GM19467 (cell line): ENCODE data around the gene MARVELD1.
"Not testable (repeated sequence)": the region's sequence is repeated elsewhere in the genome, so short reads cannot be mapped to it uniquely, and the experiment has no call there.

Source experiments
- ATAC-seq: cut with Tn5 transposase; IDR thresholded peaks from one replicate; pipeline ENCODE4 v1.9.1; 2021; ENCODE audit warnings: mild to moderate bottlenecking, moderate library complexity; ENCODE audit not compliant: unreplicated experiment

MARVELD1 gene

GRCh38 chr10:97689559-97690020, 23.9 kb upstream of the MARVELD1 start:
- ATAC-seq, result no peak

- ATAC-seq, result no peak
Measured at GRCh38 chr10:97690133-97690532, 23.4 kb upstream of the MARVELD1 start.

GRCh38 chr10:97698072-97698655, 15.4 kb upstream of the MARVELD1 start:
- ATAC-seq, result not testable (repeated sequence)

- ATAC-seq, result peak; percentile 56
Measured at GRCh38 chr10:97701438-97702069, 12.0 kb upstream of the MARVELD1 start.

- ATAC-seq, result no peak
Measured at GRCh38 chr10:97703398-97704067, 10.0 kb upstream of the MARVELD1 start.

GRCh38 chr10:97704341-97704740, 9.2 kb upstream of the MARVELD1 start:
- no peak for ATAC-seq

- no peak for ATAC-seq
Measured at GRCh38 chr10:97705006-97705670, 8.4 kb upstream of the MARVELD1 start.

- no peak for ATAC-seq
Measured at GRCh38 chr10:97707134-97707861, 6.2 kb upstream of the MARVELD1 start.

- ATAC-seq, result no peak
Measured at GRCh38 chr10:97708167-97708566, 5.4 kb upstream of the MARVELD1 start.

GRCh38 chr10:97708976-97709946, 4.3 kb upstream of the MARVELD1 start:
- no peak for ATAC-seq

- ATAC-seq, result no peak
Measured at GRCh38 chr10:97711640-97712572, 1.6 kb upstream of the MARVELD1 start.

- ATAC-seq, result peak; percentile 79
Measured at GRCh38 chr10:97713826-97714400, 383 bp downstream of the MARVELD1 start.

- ATAC-seq, result peak; percentile 26
Measured at GRCh38 chr10:97714401-97715258, 1.1 kb downstream of the MARVELD1 start.

- no peak for ATAC-seq
Measured at GRCh38 chr10:97715259-97715874, 1.8 kb downstream of the MARVELD1 start.

GRCh38 chr10:97717627-97718026, 4.1 kb downstream of the MARVELD1 start:
- ATAC-seq, result no peak

- no peak for ATAC-seq
Measured at GRCh38 chr10:97718178-97718577, 4.6 kb downstream of the MARVELD1 start.

GRCh38 chr10:97718659-97719142, 5.2 kb downstream of the MARVELD1 start:
- no peak for ATAC-seq
